CD14-positive monocyte (primary cell): ENCODE data around the gene POSTN. TPM values are rescaled to one million over a fixed set of nuclear protein-coding genes. Genes with fewer than 3 reads are reported as not detected.

Source experiments
- DNase-seq, 3 donors: peaks; one replicate each; pipeline ENCODE4 v3.0.0-alpha.2; 2011 to 2022
- H2AFZ ChIP-seq: 2 replicates; pipeline ENCODE4 v1.6.0; 2012; ENCODE audit warnings: mild to moderate bottlenecking, low read depth, low read length, inconsistent platforms; ENCODE audit not compliant: insufficient read depth, poor library complexity, severe bottlenecking
- H3K27ac ChIP-seq, 2 donors: 1 replicate in 1 of 2; 2 replicates in 1 of 2; pipeline ENCODE4 v1.5.1; 2012 to 2013; ENCODE audit warnings: low read length in 2 of 2, control low read depth in 1 of 2, inconsistent platforms in 1 of 2, low read depth in 1 of 2, mild to moderate bottlenecking in 1 of 2
- H3K27me3 ChIP-seq, 2 donors: one replicate each; pipeline versions ENCODE4 v1.6.0 to v1.6.1; 2011 to 2013; ENCODE audit warnings: low read length in 2 of 2; ENCODE audit not compliant: control insufficient read depth in 2 of 2, insufficient read depth in 2 of 2
- H3K36me3 ChIP-seq, 2 donors: replicated peaks in 1 of 2; 1 replicate in 1 of 2; 2 replicates in 1 of 2; pipeline versions ENCODE4 v1.5.1 to v1.6.1; 2012 to 2013; ENCODE audit warnings: low read length in 2 of 2, control low read depth in 1 of 2, inconsistent platforms in 1 of 2, mild to moderate bottlenecking in 1 of 2; ENCODE audit not compliant: insufficient read depth in 2 of 2, control insufficient read depth in 1 of 2
- H3K4me1 ChIP-seq, 2 donors: 1 replicate in 1 of 2; 2 replicates in 1 of 2; pipeline versions ENCODE4 v1.5.1 to v1.6.1; 2012 to 2013; ENCODE audit warnings: low read length in 2 of 2, control low read depth in 1 of 2, inconsistent platforms in 1 of 2, mild to moderate bottlenecking in 1 of 2, moderate library complexity in 1 of 2; ENCODE audit not compliant: insufficient read depth in 2 of 2, control insufficient read depth in 1 of 2
- H3K4me2 ChIP-seq: replicated peaks from 2 replicates; pipeline ENCODE3; 2012; ENCODE audit warnings: low read length, moderate library complexity, mild to moderate bottlenecking; ENCODE audit not compliant: poor library complexity, severe bottlenecking; ENCODE audit errors: extremely low read depth
- H3K4me3 ChIP-seq, 3 experiments: fragments of 200-600 bp in 1 of 3; sonication (generic) in 1 of 3; replicated peaks in 1 of 3; 1 replicate in 2 of 3; 2 replicates in 1 of 3; pipeline ENCODE4 v1.5.1; 2011 to 2013; ENCODE audit warnings: low read length in 3 of 3, mild to moderate bottlenecking in 3 of 3, control low read depth in 2 of 3, low read depth in 2 of 3, inconsistent platforms in 1 of 3, moderate library complexity in 1 of 3
- H3K79me2 ChIP-seq: 2 replicates; pipeline ENCODE4 v1.6.0; 2012; ENCODE audit warnings: mild to moderate bottlenecking, control low read depth, inconsistent platforms, low read length, moderate library complexity; ENCODE audit not compliant: insufficient read depth
- H3K9ac ChIP-seq: 2 replicates; pipeline ENCODE4 v1.6.0; 2017; ENCODE audit warnings: low read length, mild to moderate bottlenecking; ENCODE audit not compliant: insufficient read depth, poor library complexity, severe bottlenecking
- H3K9me3 ChIP-seq, 2 donors: replicated peaks in 1 of 2; 1 replicate in 1 of 2; 2 replicates in 1 of 2; pipeline versions ENCODE4 v1.5.1 to v1.6.1; 2012 to 2013; ENCODE audit warnings: low read length in 2 of 2, control low read depth in 1 of 2; ENCODE audit not compliant: control insufficient read depth in 1 of 2, insufficient read depth in 1 of 2
- H4K20me1 ChIP-seq: 2 replicates; pipeline ENCODE4 v1.6.0; 2012; ENCODE audit warnings: mild to moderate bottlenecking, low read length, control low read depth, moderate library complexity; ENCODE audit not compliant: insufficient read depth
- H3K27ac Mint-ChIP-seq, 7 donors: one replicate each; pipeline ENCODE4 v1.8.0; 2020; ENCODE audit warnings: mild to moderate bottlenecking in 7 of 7, mixed read lengths in 7 of 7, moderate library complexity in 6 of 7, inconsistent platforms in 2 of 7
- H3K27me3 Mint-ChIP-seq, 3 donors: one replicate each; pipeline ENCODE4 v1.8.0; 2021 to 2022; ENCODE audit warnings: low read depth in 3 of 3, mild to moderate bottlenecking in 3 of 3, mixed read lengths in 3 of 3, moderate library complexity in 3 of 3, inconsistent platforms in 1 of 3
- H3K36me3 Mint-ChIP-seq, 2 donors: one replicate each; pipeline ENCODE4 v1.8.0; 2020; ENCODE audit warnings: mixed read lengths in 2 of 2, inconsistent platforms in 1 of 2, mild to moderate bottlenecking in 1 of 2
- H3K4me1 Mint-ChIP-seq: one replicate; pipeline ENCODE4 v1.8.0; 2020; ENCODE audit warnings: mild to moderate bottlenecking, mixed read lengths
- H3K4me3 Mint-ChIP-seq, 2 donors: one replicate each; pipeline ENCODE4 v1.8.0; 2020; ENCODE audit warnings: mild to moderate bottlenecking in 2 of 2, mixed read lengths in 2 of 2, moderate library complexity in 1 of 2
- H3K9me3 Mint-ChIP-seq, 7 donors: one replicate each; pipeline ENCODE4 v1.8.0; 2020 to 2022; ENCODE audit warnings: mixed read lengths in 7 of 7, mild to moderate bottlenecking in 6 of 7, moderate library complexity in 6 of 7, inconsistent platforms in 2 of 7
- WGBS: methylation state at CpG from one replicate; pipeline ENCODE4 v1.1.5; 2013; ENCODE audit warnings: missing lambda C conversion rate; ENCODE audit not compliant: insufficient coverage; 5-methylcytosine and 5-hydroxymethylcytosine counted together
- intact Hi-C, 2 donors: fragments of 100-400 bp; cut with micrococcal nuclease; formaldehyde crosslinking; loops; one replicate each; pipeline versions ENCODE4 v1.15.0 to v1.15.1; 2023
- polyA plus RNA-seq, 3 donors: library from polyadenylated mRNA; depleted of rRNA in 1 of 3; unstranded in 2 of 3; stranded (reverse) in 1 of 3; fragments of 300-500 nt in 2 of 3; fragments of >200 nt in 1 of 3; fragmentation: Illumina TruSeq in 2 of 3; gene quantifications; 1 replicate in 2 of 3; 2 replicates in 1 of 3; pipeline ENCODE4 v1.2.3, GENCODE V29; 2012 to 2021
- TF ChIP-seq, protein P1 (sequence below): fragments of 200-600 bp; IDR thresholded peaks from one replicate; pipeline ENCODE4 v1.8.0; 2022; ENCODE audit warnings: antibody characterized with exemption, mild to moderate bottlenecking

Gene POSTN
- polyA plus RNA-seq, 3 donors: not detected

DNA sequence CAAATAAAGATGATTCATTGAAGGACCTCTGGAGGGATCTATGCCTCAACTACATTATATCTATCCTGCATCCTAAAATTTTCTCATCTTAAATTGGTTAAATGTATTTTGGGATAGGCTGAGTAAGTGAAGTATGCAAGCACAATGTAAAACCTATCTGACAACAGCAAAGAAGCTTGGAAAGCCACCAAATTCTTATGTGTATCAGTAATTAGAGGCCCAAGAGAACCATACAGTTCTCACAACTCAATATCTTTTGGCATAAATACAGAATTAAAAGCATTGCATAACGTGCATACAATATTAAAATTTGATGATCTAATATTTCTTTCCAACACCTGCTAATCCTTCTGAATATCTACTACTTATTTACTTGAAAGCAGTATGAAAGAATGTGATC lies 13.0 kb downstream of the POSTN start:
- H4K20me1 ChIP-seq: no peaks in the 10 kb centered on the region
- H3K27me3 ChIP-seq: no peaks in the 10 kb centered on the region
- H3K36me3 Mint-ChIP-seq: no peaks in the 10 kb centered on the region
- H2AFZ ChIP-seq: no peak overlapping the region
- H3K9me3 ChIP-seq: no peaks in the 10 kb centered on the region
- no peaks in the 10 kb centered on the region for H3K79me2 ChIP-seq
- H3K27me3 Mint-ChIP-seq: no peaks in the 10 kb centered on the region
- no peak overlapping the region for H3K4me2 ChIP-seq
- H3K27ac Mint-ChIP-seq: no peak overlapping the region
- no peak overlapping the region for H3K4me3 ChIP-seq
- intact Hi-C loops: no loop called here
- TF ChIP-seq, protein P1, sequence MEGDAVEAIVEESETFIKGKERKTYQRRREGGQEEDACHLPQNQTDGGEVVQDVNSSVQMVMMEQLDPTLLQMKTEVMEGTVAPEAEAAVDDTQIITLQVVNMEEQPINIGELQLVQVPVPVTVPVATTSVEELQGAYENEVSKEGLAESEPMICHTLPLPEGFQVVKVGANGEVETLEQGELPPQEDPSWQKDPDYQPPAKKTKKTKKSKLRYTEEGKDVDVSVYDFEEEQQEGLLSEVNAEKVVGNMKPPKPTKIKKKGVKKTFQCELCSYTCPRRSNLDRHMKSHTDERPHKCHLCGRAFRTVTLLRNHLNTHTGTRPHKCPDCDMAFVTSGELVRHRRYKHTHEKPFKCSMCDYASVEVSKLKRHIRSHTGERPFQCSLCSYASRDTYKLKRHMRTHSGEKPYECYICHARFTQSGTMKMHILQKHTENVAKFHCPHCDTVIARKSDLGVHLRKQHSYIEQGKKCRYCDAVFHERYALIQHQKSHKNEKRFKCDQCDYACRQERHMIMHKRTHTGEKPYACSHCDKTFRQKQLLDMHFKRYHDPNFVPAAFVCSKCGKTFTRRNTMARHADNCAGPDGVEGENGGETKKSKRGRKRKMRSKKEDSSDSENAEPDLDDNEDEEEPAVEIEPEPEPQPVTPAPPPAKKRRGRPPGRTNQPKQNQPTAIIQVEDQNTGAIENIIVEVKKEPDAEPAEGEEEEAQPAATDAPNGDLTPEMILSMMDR: no peak
- no peaks in the 10 kb centered on the region for H3K4me1 ChIP-seq
- H3K36me3 ChIP-seq: no peaks in the 10 kb centered on the region
- no peak overlapping the region for H3K27ac ChIP-seq
- no peak overlapping the region for H3K4me3 Mint-ChIP-seq
- no peak overlapping the region for H3K9ac ChIP-seq
- peaks cover 0 to 2% (median 0%) of the 10 kb centered on the region in 7 donors for H3K9me3 Mint-ChIP-seq
- no peaks in the 10 kb centered on the region for H3K4me1 Mint-ChIP-seq
- no CpG with 5 or more reads among the region's 1 CpG for WGBS
- DNase-seq: no peak

DNA sequence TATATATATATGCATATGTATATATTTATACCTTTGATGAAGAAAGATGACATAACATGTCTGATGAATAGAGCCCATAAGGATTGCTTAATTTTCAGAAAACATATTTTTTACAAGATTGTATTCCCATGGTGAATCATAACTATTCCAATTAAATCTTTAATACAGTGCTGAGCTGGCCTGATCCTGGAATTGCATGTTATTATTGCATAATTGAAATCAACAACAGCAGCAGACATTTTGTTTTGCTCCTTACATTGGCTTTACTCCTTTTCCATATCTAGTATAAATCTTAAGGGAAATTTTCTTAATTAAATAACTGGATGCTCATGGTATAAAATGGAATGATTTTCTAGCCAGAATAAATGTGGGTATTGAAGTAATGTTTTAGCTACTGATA lies 22.0 kb downstream of the POSTN start:
- H3K4me2 ChIP-seq: no peak overlapping the region
- no peaks in the 10 kb centered on the region for H3K4me1 Mint-ChIP-seq
- H3K9me3 Mint-ChIP-seq: peaks cover 0 to 5% (median 0%) of the 10 kb centered on the region in 7 donors

More for the DNA sequence above, 22.0 kb downstream of the POSTN start:
- Histone ChIP-seq H3K4me1 (no peaks in the 10 kb centered on the region), H3K9me3 (no peaks in the 10 kb centered on the region), H4K20me1 (no peaks in the 10 kb centered on the region), H3K9ac (no peak overlapping the region), H3K4me3 (no peak overlapping the region), H3K27me3 (no peaks in the 10 kb centered on the region), H3K79me2 (no peaks in the 10 kb centered on the region), H3K36me3 (no peaks in the 10 kb centered on the region), H3K27ac (no peak overlapping the region), H2AFZ (no peak overlapping the region)
- no peaks in the 10 kb centered on the region for H3K27me3 Mint-ChIP-seq
- no peak overlapping the region for H3K4me3 Mint-ChIP-seq
- intact Hi-C loops: no loop called here
- no peak overlapping the region for H3K27ac Mint-ChIP-seq
- TF ChIP-seq, protein P1: no peak
- DNase-seq: no peak
- H3K36me3 Mint-ChIP-seq: no peaks in the 10 kb centered on the region
